Endothelial cell of hepatic sinusoid (primary cell): ENCODE data around the gene R3HCC1L.
"Not testable (repeated sequence)": the region's sequence is repeated elsewhere in the genome, so short reads cannot be mapped to it uniquely, and the experiment has no call there.

ENCODE experiments used
- in situ Hi-C: cut with HindIII; loops from 2 replicates; pipeline ENCODE4 v1.10.0; 2017; ENCODE audit warnings: low sequenced_read_pairs

Gene R3HCC1L

GRCh38 chr10:98224996-98225395 lies 90.5 kb downstream of the R3HCC1L start:
- in situ Hi-C loops, result no loop called here

- in situ Hi-C loops, result no loop called here
Observed at GRCh38 chr10:98226508-98227144, 92.2 kb downstream of the R3HCC1L start.

GRCh38 chr10:98227713-98228112 lies 93.3 kb downstream of the R3HCC1L start:
- in situ Hi-C loops, result not testable (repeated sequence)

GRCh38 chr10:98228266-98228665 lies 93.8 kb downstream of the R3HCC1L start:
- in situ Hi-C loops, result not testable (repeated sequence)

- in situ Hi-C loops, result loop anchor here (5.0 kb wide), 1 partner anchor 94 kb away; no protein-coding TSS in a partner anchor
Observed at GRCh38 chr10:98231417-98231816, 97.0 kb downstream of the R3HCC1L start.

GRCh38 chr10:98235846-98236245 lies 101.4 kb downstream of the R3HCC1L start:
- in situ Hi-C loops, result no loop called here

GRCh38 chr10:98236862-98237261 lies 102.4 kb downstream of the R3HCC1L start:
- in situ Hi-C loops, result no loop called here

- in situ Hi-C loops, result no loop called here
Observed at GRCh38 chr10:98238391-98238790, 103.9 kb downstream of the R3HCC1L start.

- in situ Hi-C loops, result loop anchor here (5.0 kb wide), 2 partner anchors 53 to 67 kb away; no protein-coding TSS in a partner anchor
Observed at GRCh38 chr10:98240524-98240923, 106.1 kb downstream of the R3HCC1L start.

GRCh38 chr10:98242823-98243222 lies 108.4 kb downstream of the R3HCC1L start:
- in situ Hi-C loops, result loop anchor here (5.0 kb wide), 2 partner anchors 56 to 64 kb away; no protein-coding TSS in a partner anchor

GRCh38 chr10:98244141-98244540 lies 109.7 kb downstream of the R3HCC1L start:
- in situ Hi-C loops, result loop anchor here (5.0 kb wide), 2 partner anchors 57 to 63 kb away; no protein-coding TSS in a partner anchor

- in situ Hi-C loops, result loop anchor here (5.0 kb wide), 2 partner anchors 57 to 63 kb away; no protein-coding TSS in a partner anchor
Observed at GRCh38 chr10:98244586-98244985, 110.1 kb downstream of the R3HCC1L start.

GRCh38 chr10:98246911-98247805 lies 112.7 kb downstream of the R3HCC1L start:
- in situ Hi-C loops, result no loop called here

- in situ Hi-C loops, result no loop called here
Observed at GRCh38 chr10:98248018-98248417, 113.6 kb downstream of the R3HCC1L start.

GRCh38 chr10:98249134-98249533 lies 114.7 kb downstream of the R3HCC1L start:
- in situ Hi-C loops, result no loop called here

- in situ Hi-C loops, result no loop called here
Observed at GRCh38 chr10:98251399-98251798, 116.9 kb downstream of the R3HCC1L start.

- in situ Hi-C loops, result no loop called here
Observed at GRCh38 chr10:98252464-98252863, 118.0 kb downstream of the R3HCC1L start.

GRCh38 chr10:98253499-98253898 lies 119.0 kb downstream of the R3HCC1L start:
- in situ Hi-C loops, result no loop called here

GRCh38 chr10:98254234-98254974 lies 119.9 kb downstream of the R3HCC1L start:
- in situ Hi-C loops, result no loop called here

GRCh38 chr10:98255146-98255877 lies 120.9 kb downstream of the R3HCC1L start:
- in situ Hi-C loops, result no loop called here
